ENCODE measurements around the gene GPR146.

GPR146 gene

DNA sequence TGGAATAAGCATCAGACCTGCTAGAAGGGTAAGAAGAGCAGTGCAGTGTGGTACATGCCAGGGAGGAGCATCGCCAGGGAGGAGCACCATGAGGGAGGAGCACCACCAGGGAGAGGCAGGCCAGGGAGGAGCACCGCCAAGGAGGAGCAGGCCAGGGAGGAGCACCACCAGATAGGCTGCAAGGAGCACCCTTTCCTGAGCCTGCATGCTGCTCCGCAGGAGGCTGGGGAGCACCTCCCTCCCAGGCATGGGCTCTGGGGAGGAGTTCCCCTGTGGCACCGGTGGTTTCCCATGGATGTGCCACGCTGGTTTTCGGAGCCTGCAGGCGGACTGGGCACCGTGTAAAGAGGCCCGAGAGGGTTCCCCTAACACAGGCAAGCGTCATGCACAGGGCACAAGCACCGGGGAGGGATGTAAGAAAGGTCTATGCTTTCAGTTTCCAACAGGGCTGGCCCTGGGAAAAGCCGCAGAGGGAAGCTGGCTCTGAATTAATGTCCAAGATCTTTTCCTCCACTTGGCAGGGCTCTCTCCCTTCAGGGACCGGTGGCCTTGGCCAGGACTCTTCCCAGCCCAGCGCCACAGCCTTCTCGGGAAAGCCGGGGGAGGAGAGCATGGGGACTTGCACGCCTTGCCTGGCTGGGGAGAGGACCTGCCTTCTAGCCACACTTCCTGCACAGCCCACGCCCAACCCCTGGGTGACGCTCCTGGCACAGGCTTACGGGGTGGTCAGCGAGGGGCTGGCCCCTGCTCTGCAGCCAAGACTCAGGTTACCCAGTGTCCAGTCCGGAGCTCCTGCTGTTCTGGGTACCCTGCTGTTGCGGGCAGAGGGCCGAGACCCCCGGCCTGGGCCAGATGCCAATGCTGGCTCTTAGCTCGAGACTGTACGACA, 32.1 kb downstream of the GPR146 start:
- Histone ChIP-seq H3K4me3 (ENCODE audit: low read length) (no peak overlapping the region), H3F3A (ENCODE audit: control insufficient read depth, insufficient read depth) (no peaks in the 10 kb centered on the region), H3K27me3 (ENCODE audit: control insufficient read depth, low read length) (no peaks in the 10 kb centered on the region), H3K79me2 (ENCODE audit: control insufficient read depth, low read length) (0 out of 2 replicates have a peak, but pooled peaks cover 9% of the 10 kb centered on the region), H3K9me2 (replicated peaks; ENCODE audit: control insufficient read depth, low read length) (no peaks in the 10 kb centered on the region), H3K9me3 (ENCODE audit: control insufficient read depth, insufficient read depth, low read length) (no peaks in the 10 kb centered on the region), H3K4me2 (ENCODE audit: low read length) (no peak overlapping the region), H3K36me3 (ENCODE audit: control insufficient read depth, low read length) (no peaks in the 10 kb centered on the region), H4K20me1 (ENCODE audit: control insufficient read depth, insufficient read depth, low read depth, low read length) (no peaks in the 10 kb centered on the region; the same call in 1 of the 2 replicates), H3K27ac (ENCODE audit: low read depth, low read length) (no peak overlapping the region), H3K4me1 (ENCODE audit: control insufficient read depth, low read length) (no peaks in the 10 kb centered on the region)
- no peak for TF ChIP-seq EZH2phosphoT487 (IDR thresholded peaks at IDR 0.05; ENCODE audit: borderline replicate concordance, low read length)
- TF ChIP-seq, protein P1, sequence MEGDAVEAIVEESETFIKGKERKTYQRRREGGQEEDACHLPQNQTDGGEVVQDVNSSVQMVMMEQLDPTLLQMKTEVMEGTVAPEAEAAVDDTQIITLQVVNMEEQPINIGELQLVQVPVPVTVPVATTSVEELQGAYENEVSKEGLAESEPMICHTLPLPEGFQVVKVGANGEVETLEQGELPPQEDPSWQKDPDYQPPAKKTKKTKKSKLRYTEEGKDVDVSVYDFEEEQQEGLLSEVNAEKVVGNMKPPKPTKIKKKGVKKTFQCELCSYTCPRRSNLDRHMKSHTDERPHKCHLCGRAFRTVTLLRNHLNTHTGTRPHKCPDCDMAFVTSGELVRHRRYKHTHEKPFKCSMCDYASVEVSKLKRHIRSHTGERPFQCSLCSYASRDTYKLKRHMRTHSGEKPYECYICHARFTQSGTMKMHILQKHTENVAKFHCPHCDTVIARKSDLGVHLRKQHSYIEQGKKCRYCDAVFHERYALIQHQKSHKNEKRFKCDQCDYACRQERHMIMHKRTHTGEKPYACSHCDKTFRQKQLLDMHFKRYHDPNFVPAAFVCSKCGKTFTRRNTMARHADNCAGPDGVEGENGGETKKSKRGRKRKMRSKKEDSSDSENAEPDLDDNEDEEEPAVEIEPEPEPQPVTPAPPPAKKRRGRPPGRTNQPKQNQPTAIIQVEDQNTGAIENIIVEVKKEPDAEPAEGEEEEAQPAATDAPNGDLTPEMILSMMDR (IDR thresholded peaks at IDR 0.05; ENCODE audit: low read depth, low read length, poor library complexity, severe bottlenecking) = no peak

DNA sequence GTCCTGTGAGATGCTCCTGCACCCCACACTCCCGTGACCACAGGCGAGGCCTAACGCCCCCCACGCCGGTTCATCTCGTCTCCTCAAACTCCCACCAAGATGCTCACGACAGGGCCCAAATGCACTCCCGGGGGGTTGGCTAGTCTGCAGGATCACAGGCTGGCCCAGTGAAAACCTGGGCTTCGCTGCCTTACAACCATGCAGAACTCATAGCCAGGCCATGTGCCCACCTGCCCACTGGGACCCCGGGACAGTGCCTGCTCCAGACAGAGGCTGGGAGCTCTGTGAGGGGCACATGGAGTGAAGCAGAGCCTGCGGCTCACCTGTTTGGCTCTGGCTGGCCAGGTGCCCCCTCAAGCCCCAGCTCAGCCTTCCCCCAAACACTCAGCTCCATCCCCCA, 34.2 kb downstream of the GPR146 start:
- TF ChIP-seq, protein P1 (IDR thresholded peaks at IDR 0.05; ENCODE audit: low read depth, low read length, poor library complexity, severe bottlenecking) = no peak
- TF ChIP-seq EZH2phosphoT487 (IDR thresholded peaks at IDR 0.05; ENCODE audit: borderline replicate concordance, low read length) = no peak
- 0 out of 2 replicates have a peak, but pooled peaks cover 9% of the 10 kb centered on the region for H3K79me2 ChIP-seq (ENCODE audit: control insufficient read depth, low read length)
- H3K27ac ChIP-seq (ENCODE audit: low read depth, low read length) = no peak overlapping the region
- H3K9me3 ChIP-seq (ENCODE audit: control insufficient read depth, insufficient read depth, low read length) = no peaks in the 10 kb centered on the region
- H3K9me2 ChIP-seq (replicated peaks; ENCODE audit: control insufficient read depth, low read length) = no peaks in the 10 kb centered on the region
- no peaks in the 10 kb centered on the region for H3K4me1 ChIP-seq (ENCODE audit: control insufficient read depth, low read length)
- no peaks in the 10 kb centered on the region for H3F3A ChIP-seq (ENCODE audit: control insufficient read depth, insufficient read depth)
- H4K20me1 ChIP-seq (ENCODE audit: control insufficient read depth, insufficient read depth, low read depth, low read length) = peaks cover 4% of the 10 kb centered on the region; the same call in 1 of the 2 replicates
- no peak overlapping the region for H3K4me2 ChIP-seq (ENCODE audit: low read length)
- H3K27me3 ChIP-seq (ENCODE audit: control insufficient read depth, low read length) = no peaks in the 10 kb centered on the region
- H3K4me3 ChIP-seq (ENCODE audit: low read length) = no peak overlapping the region
- H3K36me3 ChIP-seq (ENCODE audit: control insufficient read depth, low read length) = no peaks in the 10 kb centered on the region

DNA sequence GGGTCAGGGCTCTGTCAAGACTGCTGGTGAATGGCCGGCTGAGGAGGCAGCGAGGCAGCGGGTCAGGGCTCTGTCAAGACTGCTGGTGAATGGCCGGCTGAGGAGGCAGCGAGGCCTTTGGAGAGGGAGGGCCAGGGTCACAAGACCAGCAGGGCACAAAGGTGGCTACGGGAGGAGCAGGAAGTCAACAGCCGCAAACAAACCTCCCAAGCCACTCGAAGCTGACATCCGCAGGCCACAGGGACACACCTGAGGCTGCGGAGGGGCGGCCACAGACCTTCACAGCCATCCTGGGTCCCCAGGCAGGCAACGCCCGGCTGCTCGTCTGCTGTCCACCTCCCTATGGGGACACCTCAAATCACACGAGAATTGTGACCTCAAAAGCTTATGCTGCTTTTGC, 34.6 kb downstream of the GPR146 start:
- Histone ChIP-seq H3K36me3 (ENCODE audit: control insufficient read depth, low read length) (no peaks in the 10 kb centered on the region), H3K27ac (ENCODE audit: low read depth, low read length) (no peak overlapping the region), H3K79me2 (ENCODE audit: control insufficient read depth, low read length) (0 out of 2 replicates have a peak, but pooled peaks cover 9% of the 10 kb centered on the region), H3K4me1 (ENCODE audit: control insufficient read depth, low read length) (no peaks in the 10 kb centered on the region), H3K9me3 (ENCODE audit: control insufficient read depth, insufficient read depth, low read length) (no peaks in the 10 kb centered on the region), H3K4me3 (ENCODE audit: low read length) (no peak overlapping the region), H3K27me3 (ENCODE audit: control insufficient read depth, low read length) (no peaks in the 10 kb centered on the region), H3F3A (ENCODE audit: control insufficient read depth, insufficient read depth) (no peaks in the 10 kb centered on the region), H4K20me1 (ENCODE audit: control insufficient read depth, insufficient read depth, low read depth, low read length) (peaks cover 4% of the 10 kb centered on the region; the same call in 1 of the 2 replicates), H3K9me2 (replicated peaks; ENCODE audit: control insufficient read depth, low read length) (no peaks in the 10 kb centered on the region), H3K4me2 (ENCODE audit: low read length) (no peak overlapping the region)
- TF ChIP-seq, protein P1 (IDR thresholded peaks at IDR 0.05; ENCODE audit: low read depth, low read length, poor library complexity, severe bottlenecking) = no peak
- no peak for TF ChIP-seq EZH2phosphoT487 (IDR thresholded peaks at IDR 0.05; ENCODE audit: borderline replicate concordance, low read length)
